ENCODE results near the gene DIS3L2.

DNA sequence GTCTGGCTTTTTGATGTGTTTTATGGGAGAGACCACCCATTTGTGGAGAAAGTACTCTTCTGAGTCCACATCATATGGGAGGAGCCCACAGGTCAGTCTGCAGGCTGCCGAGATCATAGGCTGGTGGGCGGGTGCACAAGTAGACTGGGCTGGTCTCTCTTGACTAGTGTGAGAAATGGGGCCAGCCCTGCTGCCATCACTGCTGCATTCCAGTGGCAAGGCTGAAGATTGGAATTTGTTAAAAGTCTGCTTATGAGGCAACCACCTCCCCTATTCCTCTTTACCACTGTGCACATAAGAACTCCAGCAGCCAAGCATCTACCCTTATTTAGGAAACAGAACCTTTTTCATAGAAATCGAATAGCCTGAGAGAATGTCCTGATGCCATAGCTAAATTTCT, 200.7 kb downstream of the DIS3L2 start:
- TF ChIP-seq POLR2AphosphoS5 (IDR thresholded peaks at IDR 0.05; ENCODE audit: borderline replicate concordance, low read depth, low read length) (no peak), EZH2 (IDR thresholded peaks at IDR 0.05) (no peak)
